ENCODE data around the gene TAF15. TPM values are rescaled to one million over a fixed set of nuclear protein-coding genes. Genes with fewer than 3 reads are reported as not detected.

The TAF15 gene
- total RNA-seq, 1 donor, result 61.4 TPM

- DNase-seq (ENCODE audit: low read depth in 2 of 3, low spot score in 2 of 3), result peak in 2 of 3 donors; percentile 47 to 85
These were observed 86.6 kb downstream of the TAF15 start for GRCh38 chr17:35895636-35896587.

Small RNA genes lying within 50 kb of the gene (small RNA-seq; reads per million reads assigned to genes)
- gene RF00100, result 171 reads per million, percentile 98 among the genes with 10 or more reads in this experiment

Other genes starting within 250 kb of the TAF15 start
- gene SLFN14, start 248.7 kb upstream of the TAF15 start, total RNA-seq, result 0.27 TPM
- 4.8 TPM for gene PEX12, start 230.9 kb upstream of the TAF15 start, total RNA-seq
- 75.9 TPM for gene AP2B1, start 222.2 kb upstream of the TAF15 start, total RNA-seq
- 2.2 TPM for gene RASL10B, start 77.8 kb upstream of the TAF15 start, total RNA-seq
- gene GAS2L2, start 56.2 kb upstream of the TAF15 start, total RNA-seq, result 0.54 TPM
- gene C17orf50, start 48.6 kb upstream of the TAF15 start, total RNA-seq, result 0.27 TPM
- gene MMP28, start 13.8 kb upstream of the TAF15 start, total RNA-seq, result 33.4 TPM
- gene HEATR9, start 59.4 kb downstream of the TAF15 start, total RNA-seq, result not detected
- gene CCL5, start 70.9 kb downstream of the TAF15 start, total RNA-seq, result 1.3 TPM
- gene RDM1, start 121.3 kb downstream of the TAF15 start, total RNA-seq, result 0.54 TPM
- gene LYZL6, start 134.2 kb downstream of the TAF15 start, total RNA-seq, result not detected
- gene CCL16, start 172.0 kb downstream of the TAF15 start, total RNA-seq, result not detected
- gene CCL14, start 177.2 kb downstream of the TAF15 start, total RNA-seq, result not detected
- gene CCL15, start 192.1 kb downstream of the TAF15 start, total RNA-seq, result not detected
- 0.81 TPM for gene CCL23, start 208.5 kb downstream of the TAF15 start, total RNA-seq

All from hematopoietic multipotent progenitor cell (in vitro differentiated cells).